Neural cell (in vitro differentiated cells): ENCODE data around the gene PCSK1. TPM values are rescaled to one million over a fixed set of nuclear protein-coding genes. Genes with fewer than 3 reads are reported as not detected.

Source experiments
- H2AFZ ChIP-seq: fragments of 200-600, 300-800 bp; sonication (generic), shearing (Covaris generic); 2 replicates; pipeline ENCODE4 v1.6.0; 2014; ENCODE audit warnings: low read depth, mild to moderate bottlenecking, antibody characterized with exemption, low read length, moderate library complexity
- H3F3A ChIP-seq: fragments of 200-600 bp; shearing (Covaris generic); 2 replicates; pipeline ENCODE4 v1.6.1; 2016; ENCODE audit warnings: mild to moderate bottlenecking, moderate library complexity, mixed read lengths, antibody characterized with exemption, low read length; ENCODE audit not compliant: insufficient read depth, poor library complexity, severe bottlenecking
- H3K27ac ChIP-seq: fragments of 200-600, 300-800 bp; sonication (generic), shearing (Covaris generic); 2 replicates; pipeline ENCODE4 v1.5.1; 2014; ENCODE audit warnings: mild to moderate bottlenecking, low read length, moderate library complexity
- H3K27me3 ChIP-seq: fragments of 300-800, 200-600 bp; sonication (generic), shearing (Covaris generic); 2 replicates; pipeline ENCODE4 v1.6.0; 2014; ENCODE audit warnings: mild to moderate bottlenecking, low read depth, low read length, moderate library complexity; ENCODE audit not compliant: insufficient read depth
- H3K36me3 ChIP-seq: fragments of 300-800, 200-600 bp; sonication (generic), shearing (Covaris generic); 2 replicates; pipeline ENCODE4 v1.5.1; 2014; ENCODE audit warnings: mild to moderate bottlenecking, antibody characterized with exemption, low read length, moderate library complexity; ENCODE audit not compliant: insufficient read depth
- H3K4me2 ChIP-seq: fragments of 300-800, 200-600 bp; sonication (generic), shearing (Covaris generic); 2 replicates; pipeline ENCODE4 v1.6.0; 2014; ENCODE audit warnings: mild to moderate bottlenecking, low read length
- H3K4me3 ChIP-seq: fragments of 300-800, 200-600 bp; sonication (generic), shearing (Covaris generic); 2 replicates; pipeline ENCODE4 v1.5.1; 2014; ENCODE audit warnings: mild to moderate bottlenecking, low read length, moderate library complexity
- H3K79me2 ChIP-seq: fragments of 200-600 bp; shearing (Covaris generic); replicated peaks from 2 replicates; pipeline ENCODE4 v1.6.0; 2014; ENCODE audit warnings: mild to moderate bottlenecking, low read length, moderate library complexity; ENCODE audit not compliant: insufficient read depth
- H3K9ac ChIP-seq: fragments of 300-800, 200-600 bp; sonication (generic), shearing (Covaris generic); 2 replicates; pipeline ENCODE4 v1.6.1; 2016; ENCODE audit warnings: mild to moderate bottlenecking, low read length, mixed read lengths
- H3K9me2 ChIP-seq: fragments of 200-600 bp; shearing (Covaris generic); 2 replicates; pipeline ENCODE4 v1.6.1; 2016; ENCODE audit warnings: mild to moderate bottlenecking, low read length, mixed read lengths; ENCODE audit not compliant: insufficient read depth
- H3K9me3 ChIP-seq: fragments of 200-600, 300-800 bp; sonication (generic), shearing (Covaris generic); 2 replicates; pipeline ENCODE4 v1.6.1; 2016; ENCODE audit warnings: mild to moderate bottlenecking, mixed run types, low read length, moderate library complexity, mixed read lengths
- H4K20me1 ChIP-seq: fragments of 200-600 bp; shearing (Covaris generic); 2 replicates; pipeline ENCODE4 v1.6.1; 2016; ENCODE audit warnings: mild to moderate bottlenecking, mixed run types; ENCODE audit not compliant: insufficient read depth
- EP300 ChIP-seq: fragments of 450-650 bp; conservative IDR thresholded peaks from 2 replicates; pipeline ENCODE4 v1.6.1; 2014; ENCODE audit warnings: antibody characterized with exemption, mild to moderate bottlenecking, moderate library complexity; ENCODE audit not compliant: poor library complexity, severe bottlenecking
- EZH2 ChIP-seq: fragments of 200-600, 300-800 bp; shearing (Covaris generic), sonication (generic); IDR thresholded peaks from 2 replicates; pipeline ENCODE4 v1.6.1; 2014; ENCODE audit warnings: antibody characterized with exemption, low read length, borderline replicate concordance, mild to moderate bottlenecking; ENCODE audit not compliant: insufficient read depth, poor library complexity, severe bottlenecking
- MXI1 ChIP-seq: fragments of 450-650 bp; conservative IDR thresholded peaks from 2 replicates; pipeline ENCODE4 v1.6.1; 2014; ENCODE audit warnings: antibody characterized with exemption, mild to moderate bottlenecking; ENCODE audit not compliant: poor library complexity, severe bottlenecking
- RAD21 ChIP-seq: fragments of 450-650 bp; conservative IDR thresholded peaks from 2 replicates; pipeline ENCODE4 v1.6.1; 2014; ENCODE audit warnings: antibody characterized with exemption, mild to moderate bottlenecking, moderate library complexity
- REST ChIP-seq: IDR thresholded peaks from 2 replicates; pipeline ENCODE4 v1.6.1; 2012; ENCODE audit warnings: borderline replicate concordance
- SMC3 ChIP-seq: fragments of 450-650 bp; conservative IDR thresholded peaks from 2 replicates; pipeline ENCODE4 v1.6.1; 2014; ENCODE audit warnings: antibody characterized with exemption, mild to moderate bottlenecking, moderate library complexity; ENCODE audit not compliant: poor library complexity
- TAF1 ChIP-seq: IDR thresholded peaks from 2 replicates; pipeline ENCODE4 v1.6.1; 2012; ENCODE audit warnings: low read depth
- polyA plus RNA-seq: library from polyadenylated mRNA; depleted of rRNA; stranded (reverse); fragments of >200 nt; gene quantifications from 2 replicates; pipeline ENCODE4 v1.2.3, GENCODE V29; 2014
- TF ChIP-seq, protein P1 (sequence below): fragments of 450-650 bp; IDR thresholded peaks from 2 replicates; pipeline ENCODE4 v1.5.1; 2014; ENCODE audit warnings: antibody characterized with exemption, mild to moderate bottlenecking, moderate library complexity; ENCODE audit not compliant: poor library complexity, severe bottlenecking

PCSK1 gene
- polyA plus RNA-seq, 1 donor from 2014 or later, result 27.2 TPM

DNA sequence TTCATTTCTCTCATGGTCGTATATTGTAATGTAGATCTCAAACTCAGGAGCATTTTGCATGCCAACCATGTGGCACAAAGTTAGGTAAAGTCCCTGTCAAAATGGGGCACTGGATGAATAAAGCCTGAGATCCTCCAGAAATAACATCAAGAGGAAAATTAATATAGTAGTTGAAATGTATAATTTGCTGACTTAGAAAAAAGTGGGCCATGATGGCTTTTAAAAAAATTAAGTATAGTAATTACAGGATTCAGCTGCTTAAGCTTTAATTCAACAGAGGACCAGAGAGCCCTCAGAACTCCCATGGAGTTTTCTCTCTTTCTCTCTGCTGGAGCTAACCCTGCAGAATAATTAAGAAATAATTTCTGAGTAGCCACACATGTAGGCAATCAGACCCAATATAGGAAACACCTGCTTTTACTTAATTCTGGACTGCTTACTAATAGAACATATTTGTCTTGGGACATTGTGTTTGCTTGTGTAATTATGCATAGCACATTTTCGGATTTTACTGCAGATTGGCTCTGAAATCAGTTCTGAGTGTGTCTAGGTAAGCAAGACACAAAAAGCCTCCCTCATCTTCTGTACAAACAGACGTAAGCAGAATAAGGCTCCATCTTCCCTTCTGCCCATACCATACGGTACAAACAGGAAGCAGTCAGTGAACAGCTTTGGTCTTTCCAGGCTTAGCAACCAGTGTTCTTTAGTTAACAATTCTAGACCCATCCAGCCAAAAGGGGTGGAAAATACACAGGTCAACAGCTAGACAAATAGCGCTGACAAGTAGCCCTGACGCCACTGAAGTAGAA lies 26.5 kb upstream of the PCSK1 start:
- no peak overlapping the region for H3K4me2 ChIP-seq
- no peaks in the 10 kb centered on the region for H3K36me3 ChIP-seq
- TF ChIP-seq EP300 (no peak), TAF1 (no peak), EZH2 (no peak), RAD21 (no peak), MXI1 (no peak), SMC3 (no peak), REST (no peak)
- TF ChIP-seq, protein P1, sequence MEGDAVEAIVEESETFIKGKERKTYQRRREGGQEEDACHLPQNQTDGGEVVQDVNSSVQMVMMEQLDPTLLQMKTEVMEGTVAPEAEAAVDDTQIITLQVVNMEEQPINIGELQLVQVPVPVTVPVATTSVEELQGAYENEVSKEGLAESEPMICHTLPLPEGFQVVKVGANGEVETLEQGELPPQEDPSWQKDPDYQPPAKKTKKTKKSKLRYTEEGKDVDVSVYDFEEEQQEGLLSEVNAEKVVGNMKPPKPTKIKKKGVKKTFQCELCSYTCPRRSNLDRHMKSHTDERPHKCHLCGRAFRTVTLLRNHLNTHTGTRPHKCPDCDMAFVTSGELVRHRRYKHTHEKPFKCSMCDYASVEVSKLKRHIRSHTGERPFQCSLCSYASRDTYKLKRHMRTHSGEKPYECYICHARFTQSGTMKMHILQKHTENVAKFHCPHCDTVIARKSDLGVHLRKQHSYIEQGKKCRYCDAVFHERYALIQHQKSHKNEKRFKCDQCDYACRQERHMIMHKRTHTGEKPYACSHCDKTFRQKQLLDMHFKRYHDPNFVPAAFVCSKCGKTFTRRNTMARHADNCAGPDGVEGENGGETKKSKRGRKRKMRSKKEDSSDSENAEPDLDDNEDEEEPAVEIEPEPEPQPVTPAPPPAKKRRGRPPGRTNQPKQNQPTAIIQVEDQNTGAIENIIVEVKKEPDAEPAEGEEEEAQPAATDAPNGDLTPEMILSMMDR, result no peak

GRCh38 chr5:96458176-96458575 lies 25.1 kb upstream of the PCSK1 start:
- Histone ChIP-seq H3K9ac (no peak overlapping the region), H3K36me3 (no peaks in the 10 kb centered on the region), H3K27ac (no peak overlapping the region), H3K4me2 (no peak overlapping the region), H3K79me2 (no peaks in the 10 kb centered on the region), H3K9me2 (no peaks in the 10 kb centered on the region), H3K9me3 (no peaks in the 10 kb centered on the region), H3F3A (no peaks in the 10 kb centered on the region), H3K4me3 (no peak overlapping the region), H3K27me3 (no peaks in the 10 kb centered on the region), H4K20me1 (no peaks in the 10 kb centered on the region), H2AFZ (no peak overlapping the region)
- TF ChIP-seq EP300 (no peak), MXI1 (no peak), SMC3 (no peak)

More for the DNA sequence above, 26.5 kb upstream of the PCSK1 start:
- H3K9me3 ChIP-seq, result no peaks in the 10 kb centered on the region
- no peak overlapping the region for H3K27ac ChIP-seq
- H3K27me3 ChIP-seq, result no peaks in the 10 kb centered on the region
- no peak overlapping the region for H3K4me3 ChIP-seq
- H3K9ac ChIP-seq, result no peak overlapping the region
- no peaks in the 10 kb centered on the region for H3F3A ChIP-seq
- no peak overlapping the region for H2AFZ ChIP-seq
- H3K9me2 ChIP-seq, result no peaks in the 10 kb centered on the region
- no peaks in the 10 kb centered on the region for H4K20me1 ChIP-seq
- H3K79me2 ChIP-seq, result no peaks in the 10 kb centered on the region
